ENCODE data around the gene HLA-DRB5. TPM values are rescaled to one million over a fixed set of nuclear protein-coding genes. Genes with fewer than 3 reads are reported as not detected.

The HLA-DRB5 gene
- total RNA-seq, 4 donors from 2014 or later: 0.93 to 50.6 (median 7.4) TPM; not detected in 1

GRCh38 chr6:32522302-32523047 lies 7.6 kb downstream of the HLA-DRB5 start:
- Histone ChIP-seq H3K4me3 (no peak overlapping the region), H3K36me3 (no peaks in the 10 kb centered on the region), H3K27ac (no peak overlapping the region), H3K27me3 (no peaks in the 10 kb centered on the region), H3K9me3 (no peaks in the 10 kb centered on the region), H3K4me1 (no peaks in the 10 kb centered on the region)
- WGBS, 2 donors (ENCODE audit: low coverage in 1 of 2): no CpG with 5 or more reads among the region's 19 CpGs
- TF ChIP-seq EP300 (IDR thresholded peaks at IDR 0.05): no peak
- no peak for TF ChIP-seq POLR2A (IDR thresholded peaks at IDR 0.05)
- TF ChIP-seq POLR2AphosphoS5 (IDR thresholded peaks at IDR 0.05): no peak
- TF ChIP-seq, protein P1, sequence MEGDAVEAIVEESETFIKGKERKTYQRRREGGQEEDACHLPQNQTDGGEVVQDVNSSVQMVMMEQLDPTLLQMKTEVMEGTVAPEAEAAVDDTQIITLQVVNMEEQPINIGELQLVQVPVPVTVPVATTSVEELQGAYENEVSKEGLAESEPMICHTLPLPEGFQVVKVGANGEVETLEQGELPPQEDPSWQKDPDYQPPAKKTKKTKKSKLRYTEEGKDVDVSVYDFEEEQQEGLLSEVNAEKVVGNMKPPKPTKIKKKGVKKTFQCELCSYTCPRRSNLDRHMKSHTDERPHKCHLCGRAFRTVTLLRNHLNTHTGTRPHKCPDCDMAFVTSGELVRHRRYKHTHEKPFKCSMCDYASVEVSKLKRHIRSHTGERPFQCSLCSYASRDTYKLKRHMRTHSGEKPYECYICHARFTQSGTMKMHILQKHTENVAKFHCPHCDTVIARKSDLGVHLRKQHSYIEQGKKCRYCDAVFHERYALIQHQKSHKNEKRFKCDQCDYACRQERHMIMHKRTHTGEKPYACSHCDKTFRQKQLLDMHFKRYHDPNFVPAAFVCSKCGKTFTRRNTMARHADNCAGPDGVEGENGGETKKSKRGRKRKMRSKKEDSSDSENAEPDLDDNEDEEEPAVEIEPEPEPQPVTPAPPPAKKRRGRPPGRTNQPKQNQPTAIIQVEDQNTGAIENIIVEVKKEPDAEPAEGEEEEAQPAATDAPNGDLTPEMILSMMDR (IDR thresholded peaks at IDR 0.05): no peak
- ATAC-seq: no peak

GRCh38 chr6:32519910-32520258 lies 10.2 kb downstream of the HLA-DRB5 start:
- ATAC-seq: no peak
- Histone ChIP-seq H3K27ac (no peak overlapping the region), H3K4me1 (no peaks in the 10 kb centered on the region), H3K36me3 (no peaks in the 10 kb centered on the region), H3K9me3 (no peaks in the 10 kb centered on the region), H3K4me3 (no peak overlapping the region), H3K27me3 (no peaks in the 10 kb centered on the region)
- no peak for TF ChIP-seq EP300 (IDR thresholded peaks at IDR 0.05)
- no peak for TF ChIP-seq POLR2AphosphoS5 (IDR thresholded peaks at IDR 0.05)
- TF ChIP-seq, protein P1 (IDR thresholded peaks at IDR 0.05): no peak
- no peak for TF ChIP-seq POLR2A (IDR thresholded peaks at IDR 0.05)
- no CpG with 5 or more reads among the region's 1 CpG for WGBS, 2 donors (ENCODE audit: low coverage in 1 of 2)

GRCh38 chr6:32519118-32519909 lies 10.8 kb downstream of the HLA-DRB5 start:
- TF ChIP-seq POLR2AphosphoS5 (IDR thresholded peaks at IDR 0.05): no peak
- no peak for TF ChIP-seq EP300 (IDR thresholded peaks at IDR 0.05)
- TF ChIP-seq POLR2A (IDR thresholded peaks at IDR 0.05): no peak
- TF ChIP-seq, protein P1 (IDR thresholded peaks at IDR 0.05): no peak
- Histone ChIP-seq H3K27me3 (no peaks in the 10 kb centered on the region), H3K36me3 (no peaks in the 10 kb centered on the region), H3K27ac (no peak overlapping the region), H3K4me1 (no peaks in the 10 kb centered on the region), H3K4me3 (no peak overlapping the region), H3K9me3 (no peaks in the 10 kb centered on the region)
- ATAC-seq: no peak
- WGBS, 2 donors (ENCODE audit: low coverage in 1 of 2): no CpG with 5 or more reads among the region's 4 CpGs

DNA sequence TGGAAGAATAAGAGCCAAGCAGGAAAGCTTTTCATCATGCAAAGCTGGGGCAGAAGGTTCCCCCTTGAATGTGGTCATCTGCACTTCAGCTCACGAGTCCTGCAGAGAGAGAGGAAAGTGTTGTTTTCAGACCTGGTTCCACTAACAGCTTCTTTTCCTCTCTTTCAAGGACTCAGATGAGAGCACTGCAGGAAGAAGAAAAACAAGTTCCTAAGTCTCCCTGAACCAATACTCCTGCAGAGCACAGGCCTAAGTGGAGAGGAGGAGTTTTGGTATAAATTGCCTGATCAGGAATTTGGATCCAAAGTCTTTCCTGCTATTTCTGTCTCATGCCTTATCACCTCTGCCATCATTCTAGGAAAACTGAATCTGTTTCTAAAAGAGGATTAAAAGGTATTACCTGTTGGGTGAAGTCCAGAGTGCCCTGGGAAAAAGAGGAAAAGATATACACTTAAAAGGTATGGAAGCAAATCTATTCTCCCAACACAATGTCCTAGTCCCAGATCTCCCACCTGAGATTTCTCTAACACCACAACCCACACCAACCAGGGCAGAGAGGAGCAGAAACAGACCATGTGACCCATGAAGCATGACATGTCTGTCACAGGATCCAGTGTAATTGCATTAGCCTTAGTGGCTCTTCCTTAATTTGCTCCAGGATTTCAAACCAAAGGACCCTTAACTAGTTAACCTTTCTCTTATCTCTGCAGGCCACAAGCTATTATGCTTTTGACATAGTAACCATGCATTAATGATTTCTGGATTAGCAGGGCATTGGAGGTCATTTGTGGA lies 12.2 kb downstream of the HLA-DRB5 start:
- no peak overlapping the region for H3K27ac ChIP-seq
- H3K4me1 ChIP-seq: no peaks in the 10 kb centered on the region
- ATAC-seq: no peak
- no peaks in the 10 kb centered on the region for H3K9me3 ChIP-seq
- H3K27me3 ChIP-seq: no peaks in the 10 kb centered on the region
- no peak overlapping the region for H3K4me3 ChIP-seq
- WGBS, 2 donors (ENCODE audit: low coverage in 1 of 2): no CpG with 5 or more reads among the region's 1 CpG
- TF ChIP-seq EP300 (IDR thresholded peaks at IDR 0.05) (no peak), POLR2A (IDR thresholded peaks at IDR 0.05) (no peak), POLR2AphosphoS5 (IDR thresholded peaks at IDR 0.05) (no peak)
- TF ChIP-seq, protein P1 (IDR thresholded peaks at IDR 0.05): no peak
- H3K36me3 ChIP-seq: no peaks in the 10 kb centered on the region

All from gastroesophageal sphincter (tissue), 4 donors.